SK-N-SH (cell line): ENCODE data around the gene GUCY2C. TPM values are rescaled to one million over a fixed set of nuclear protein-coding genes. Genes with fewer than 3 reads are reported as not detected.

ENCODE experiments used
- CTCF ChIA-PET: fragments of 300-600, 350-600 bp; formaldehyde crosslinking; extraction: SDS; loops from one replicate; lab custom pipeline; 2021; lab: Yijun Ruan, JAX
- POLR2A ChIA-PET: fragments of 350-600 bp; sonication (Branson Sonifier 250); formaldehyde crosslinking; extraction: SDS; loops from one replicate; lab custom pipeline; 2020; ENCODE audit warnings: antibody characterized with exemption, inconsistent platforms; lab: Yijun Ruan, JAX
- DNase-seq: peaks from one replicate; pipeline ENCODE4 v3.0.0; 2012
- H2AFZ ChIP-seq: fragments of 200-600 bp; sonication (generic); 2 replicates; pipeline ENCODE4 v1.8.1; 2016; ENCODE audit warnings: antibody characterized with exemption, mild to moderate bottlenecking, low read depth
- H3F3A ChIP-seq: fragments of 200-600 bp; sonication (generic); replicated peaks from 2 replicates; pipeline ENCODE3; 2016; ENCODE audit warnings: antibody characterized with exemption, mild to moderate bottlenecking; ENCODE audit not compliant: insufficient read depth
- H3K27ac ChIP-seq, 2 experiments: fragments of 200-500 bp in 1 of 2; fragments of 200-600 bp in 1 of 2; sonication (Bioruptor generic) in 1 of 2; sonication (generic), shearing (Covaris generic) in 1 of 2; 2 replicates each; pipeline versions ENCODE4 v1.5.1 to v1.6.1; 2014 to 2016; ENCODE audit warnings: low read depth in 2 of 2, inconsistent platforms in 1 of 2, low read length in 1 of 2, mild to moderate bottlenecking in 1 of 2, mixed read lengths in 1 of 2
- H3K27me3 ChIP-seq: fragments of 200-600 bp; sonication (generic), shearing (Covaris generic); 2 replicates; pipeline ENCODE4 v1.6.1; 2016; ENCODE audit warnings: mixed run types; ENCODE audit not compliant: insufficient read depth
- H3K36me3 ChIP-seq, 2 experiments: fragments of 200-500 bp in 1 of 2; fragments of 200-600 bp in 1 of 2; sonication (Bioruptor generic) in 1 of 2; sonication (generic) in 1 of 2; replicated peaks in 1 of 2; 2 replicates each; pipeline versions ENCODE3 to v1.5.1; 2014 to 2016; ENCODE audit warnings: low read length in 1 of 2, mild to moderate bottlenecking in 1 of 2; ENCODE audit not compliant: insufficient read depth in 2 of 2, control insufficient read depth in 1 of 2
- H3K4me1 ChIP-seq, 2 experiments: fragments of 200-500 bp in 1 of 2; fragments of 200-600 bp in 1 of 2; sonication (Bioruptor generic) in 1 of 2; sonication (generic), shearing (Covaris generic) in 1 of 2; 2 replicates each; pipeline versions ENCODE4 v1.5.1 to v1.6.1; 2014 to 2016; ENCODE audit warnings: low read depth in 1 of 2, low read length in 1 of 2, mixed run types in 1 of 2; ENCODE audit not compliant: insufficient read depth in 2 of 2, control insufficient read depth in 1 of 2
- H3K4me2 ChIP-seq: fragments of 200-600 bp; sonication (generic), shearing (Covaris generic); 2 replicates; pipeline ENCODE4 v1.6.1; 2017; ENCODE audit warnings: mixed run types
- H3K4me3 ChIP-seq, 2 experiments: fragments of 200-500 bp in 1 of 2; fragments of 200-600 bp in 1 of 2; sonication (Bioruptor generic) in 1 of 2; sonication (generic), shearing (Covaris generic) in 1 of 2; 2 replicates each; pipeline versions ENCODE4 v1.5.1 to v1.8.1; 2014 to 2016; ENCODE audit warnings: low read depth in 2 of 2, inconsistent platforms in 1 of 2, low read length in 1 of 2, mild to moderate bottlenecking in 1 of 2, mixed read lengths in 1 of 2, moderate library complexity in 1 of 2
- H3K79me2 ChIP-seq: fragments of 200-600 bp; sonication (generic); 2 replicates; pipeline ENCODE4 v1.8.1; 2017; ENCODE audit warnings: mild to moderate bottlenecking; ENCODE audit not compliant: insufficient read depth
- H3K9ac ChIP-seq: fragments of 200-600 bp; sonication (generic); 2 replicates; pipeline ENCODE4 v1.6.1; 2017; ENCODE audit warnings: mixed run types
- H3K9me2 ChIP-seq: fragments of 200-600 bp; sonication (generic); 2 replicates; pipeline ENCODE4 v1.6.1; 2017; ENCODE audit warnings: mixed run types
- H3K9me3 ChIP-seq: fragments of 200-600 bp; sonication (generic); 2 replicates; pipeline ENCODE4 v1.6.1; 2017; ENCODE audit warnings: mixed run types, mild to moderate bottlenecking, moderate library complexity
- H4K20me1 ChIP-seq: fragments of 200-600 bp; sonication (generic); 2 replicates; pipeline ENCODE4 v1.6.1; 2017; ENCODE audit warnings: mild to moderate bottlenecking, mixed run types; ENCODE audit not compliant: insufficient read depth
- CHD2 ChIP-seq: fragments of 150-350 bp; IDR thresholded peaks from 2 replicates; pipeline ENCODE4 v1.6.1; 2018; ENCODE audit warnings: low read length; ENCODE audit not compliant: partially characterized antibody
- EZH2phosphoT487 ChIP-seq: fragments of 200-600 bp; sonication (generic); IDR thresholded peaks from 2 replicates; pipeline ENCODE4 v1.6.1; 2017; ENCODE audit warnings: low read depth, mixed run types, mild to moderate bottlenecking, antibody characterized with exemption, moderate library complexity, borderline replicate concordance
- FOSL2 ChIP-seq: IDR thresholded peaks from 2 replicates; pipeline ENCODE4 v1.4.0; 2012; ENCODE audit warnings: low read depth, mild to moderate bottlenecking, moderate library complexity, borderline replicate concordance
- FOXM1 ChIP-seq: IDR thresholded peaks from 2 replicates; pipeline ENCODE4 v1.4.0; 2012; ENCODE audit warnings: low read depth, mild to moderate bottlenecking
- GABPA ChIP-seq: IDR thresholded peaks from 2 replicates; pipeline ENCODE4 v1.4.0; 2012; ENCODE audit warnings: low read depth, mild to moderate bottlenecking
- IRF3 ChIP-seq: fragments of 150-350 bp; IDR thresholded peaks from 2 replicates; pipeline ENCODE4 v1.6.1; 2016; ENCODE audit warnings: mild to moderate bottlenecking, low read depth, low read length
- JUND ChIP-seq: IDR thresholded peaks from 2 replicates; pipeline ENCODE4 v1.4.0; 2012
- MAX ChIP-seq: IDR thresholded peaks from 2 replicates; pipeline ENCODE4 v1.4.0; 2012; ENCODE audit warnings: low read depth
- MEF2A ChIP-seq: IDR thresholded peaks from 2 replicates; pipeline ENCODE4 v1.4.0; 2012; ENCODE audit warnings: low read depth, borderline replicate concordance
- NFIC ChIP-seq: IDR thresholded peaks from 2 replicates; pipeline ENCODE4 v1.4.0; 2012; ENCODE audit warnings: borderline replicate concordance
- RAD21 ChIP-seq: IDR thresholded peaks from 2 replicates; pipeline ENCODE4 v1.6.1; 2012; ENCODE audit warnings: mild to moderate bottlenecking, low read length
- REST ChIP-seq: IDR thresholded peaks from 2 replicates; pipeline ENCODE4 v1.6.1; 2012; ENCODE audit warnings: mild to moderate bottlenecking, low read depth, low read length, moderate library complexity
- RFX5 ChIP-seq: IDR thresholded peaks from 2 replicates; pipeline ENCODE4 v1.6.1; 2012; ENCODE audit warnings: mild to moderate bottlenecking, improper control_type of control experiment, low read length
- SMC3 ChIP-seq: IDR thresholded peaks from 2 replicates; pipeline ENCODE4 v1.6.1; 2012; ENCODE audit warnings: low read depth, low read length, improper control_type of control experiment
- TAF1 ChIP-seq: IDR thresholded peaks from 2 replicates; pipeline ENCODE4 v1.6.1; 2012; ENCODE audit warnings: low read depth, mild to moderate bottlenecking, low read length, moderate library complexity, borderline replicate concordance
- TEAD4 ChIP-seq: IDR thresholded peaks from 2 replicates; pipeline ENCODE4 v1.4.0; 2012; ENCODE audit warnings: mild to moderate bottlenecking, borderline replicate concordance; ENCODE audit not compliant: insufficient read depth
- USF2 ChIP-seq: fragments of 150-350 bp; IDR thresholded peaks from 2 replicates; pipeline ENCODE4 v1.6.1; 2017; ENCODE audit warnings: antibody characterized with exemption, low read length, low read depth, borderline replicate concordance
- YY1 ChIP-seq: IDR thresholded peaks from 2 replicates; pipeline ENCODE4 v1.4.0; 2012; ENCODE audit warnings: low read depth, mild to moderate bottlenecking
- WGBS: methylation state at CpG from one replicate; pipeline ENCODE4 v1.1.6; 2017; ENCODE audit warnings: low lambda C conversion rate; 5-methylcytosine and 5-hydroxymethylcytosine counted together
- polyA plus RNA-seq, 3 experiments: library from polyadenylated mRNA; depleted of rRNA; stranded (reverse); fragments of >200 nt; gene quantifications; 2 replicates each; pipeline ENCODE4 v1.2.3, GENCODE V29; 2012
- TF ChIP-seq, protein P1 (sequence below): IDR thresholded peaks from 2 replicates; pipeline ENCODE4; 2012
- TF ChIP-seq, protein P2 (sequence below): IDR thresholded peaks from 2 replicates; pipeline ENCODE4 v1.4.0; 2012; ENCODE audit warnings: low read depth, borderline replicate concordance

The GUCY2C gene
- polyA plus RNA-seq, 1 of the 3 experiments (the other 2 are of a cell fraction): not detected

DNA sequence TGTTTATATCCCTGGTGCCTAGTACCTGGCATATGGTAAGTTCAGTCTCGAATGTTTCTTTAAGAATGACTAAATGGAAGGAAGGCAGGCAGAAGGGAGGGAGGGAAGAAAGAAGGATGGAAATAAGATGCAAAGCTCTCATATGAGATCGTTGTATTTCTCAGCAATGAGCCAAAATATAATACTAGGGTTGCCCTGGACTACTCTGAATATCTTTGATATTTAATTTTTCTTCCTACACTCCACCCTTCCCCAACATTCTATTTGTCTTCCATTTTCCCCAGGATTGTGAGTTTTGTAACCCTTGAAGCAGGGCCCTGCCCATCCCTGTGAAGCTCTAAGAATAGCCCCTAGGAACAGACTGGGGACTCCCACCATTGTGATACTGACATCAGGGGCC, 43.9 kb downstream of the GUCY2C start:
- TF ChIP-seq MEF2A (no peak), CHD2 (no peak), TAF1 (no peak), TEAD4 (no peak), MAX (no peak), RFX5 (no peak), NFIC (no peak), JUND (no peak), FOSL2 (no peak), YY1 (no peak), GABPA (no peak), REST (no peak), USF2 (no peak), FOXM1 (no peak), SMC3 (no peak), EZH2phosphoT487 (no peak), RAD21 (no peak), IRF3 (no peak)
- TF ChIP-seq, protein P1, sequence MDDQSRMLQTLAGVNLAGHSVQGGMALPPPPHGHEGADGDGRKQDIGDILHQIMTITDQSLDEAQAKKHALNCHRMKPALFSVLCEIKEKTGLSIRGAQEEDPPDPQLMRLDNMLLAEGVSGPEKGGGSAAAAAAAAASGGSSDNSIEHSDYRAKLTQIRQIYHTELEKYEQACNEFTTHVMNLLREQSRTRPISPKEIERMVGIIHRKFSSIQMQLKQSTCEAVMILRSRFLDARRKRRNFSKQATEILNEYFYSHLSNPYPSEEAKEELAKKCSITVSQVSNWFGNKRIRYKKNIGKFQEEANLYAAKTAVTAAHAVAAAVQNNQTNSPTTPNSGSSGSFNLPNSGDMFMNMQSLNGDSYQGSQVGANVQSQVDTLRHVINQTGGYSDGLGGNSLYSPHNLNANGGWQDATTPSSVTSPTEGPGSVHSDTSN: no peak
- TF ChIP-seq, protein P2, sequence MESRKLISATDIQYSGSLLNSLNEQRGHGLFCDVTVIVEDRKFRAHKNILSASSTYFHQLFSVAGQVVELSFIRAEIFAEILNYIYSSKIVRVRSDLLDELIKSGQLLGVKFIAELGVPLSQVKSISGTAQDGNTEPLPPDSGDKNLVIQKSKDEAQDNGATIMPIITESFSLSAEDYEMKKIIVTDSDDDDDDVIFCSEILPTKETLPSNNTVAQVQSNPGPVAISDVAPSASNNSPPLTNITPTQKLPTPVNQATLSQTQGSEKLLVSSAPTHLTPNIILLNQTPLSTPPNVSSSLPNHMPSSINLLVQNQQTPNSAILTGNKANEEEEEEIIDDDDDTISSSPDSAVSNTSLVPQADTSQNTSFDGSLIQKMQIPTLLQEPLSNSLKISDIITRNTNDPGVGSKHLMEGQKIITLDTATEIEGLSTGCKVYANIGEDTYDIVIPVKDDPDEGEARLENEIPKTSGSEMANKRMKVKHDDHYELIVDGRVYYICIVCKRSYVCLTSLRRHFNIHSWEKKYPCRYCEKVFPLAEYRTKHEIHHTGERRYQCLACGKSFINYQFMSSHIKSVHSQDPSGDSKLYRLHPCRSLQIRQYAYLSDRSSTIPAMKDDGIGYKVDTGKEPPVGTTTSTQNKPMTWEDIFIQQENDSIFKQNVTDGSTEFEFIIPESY: no peak
- Histone ChIP-seq H3K36me3 (no peaks in the 10 kb centered on the region), H3K79me2 (no peaks in the 10 kb centered on the region), H3K4me2 (no peak overlapping the region), H3K27ac (no peak overlapping the region), H2AFZ (no peak overlapping the region), H3K4me3 (no peak overlapping the region), H3K4me1 (no peaks in the 10 kb centered on the region), H3K9me3 (no peaks in the 10 kb centered on the region), H3F3A (no peaks in the 10 kb centered on the region), H3K9ac (no peak overlapping the region), H3K9me2 (no peaks in the 10 kb centered on the region), H4K20me1 (no peaks in the 10 kb centered on the region), H3K27me3 (no peaks in the 10 kb centered on the region; the same call in 1 of the 2 replicates)
- ChIA-PET CTCF (interaction anchor here (1.3 kb wide), 1 partner anchor 11 kb away, joined by 4 read pairs; no protein-coding TSS in a partner anchor), POLR2A (no interaction called here)
- no peak for DNase-seq
- WGBS: 0% methylated on average over 2 of the region's 2 CpGs
